Liver (tissue), 3 donors: ENCODE data around the gene ACAD8.

Experiments
- ATF3 ChIP-seq: IDR thresholded peaks from 2 replicates; pipeline ENCODE4 v1.6.1; 2016; ENCODE audit warnings: antibody characterized with exemption
- CTCF ChIP-seq: fragments of 150-350 bp; IDR thresholded peaks from 2 replicates; pipeline ENCODE4 v1.5.1; 2017; ENCODE audit warnings: improper control_type of control experiment, low read depth, low read length; ENCODE audit not compliant: missing input control
- EGR1 ChIP-seq, 2 donors: IDR thresholded peaks; 2 replicates each; pipeline ENCODE4 v1.6.1; 2016 to 2018; ENCODE audit warnings: antibody characterized with exemption in 2 of 2, low read depth in 2 of 2
- FOXA1 ChIP-seq: IDR thresholded peaks from 2 replicates; pipeline ENCODE4 v1.6.1; 2016; ENCODE audit warnings: antibody characterized with exemption
- FOXA2 ChIP-seq: IDR thresholded peaks from 2 replicates; pipeline ENCODE4 v1.6.1; 2016; ENCODE audit warnings: antibody characterized with exemption
- MAX ChIP-seq: IDR thresholded peaks from 2 replicates; pipeline ENCODE4 v1.6.1; 2016; ENCODE audit warnings: antibody characterized with exemption
- RAD21 ChIP-seq, 2 donors: IDR thresholded peaks; 2 replicates each; pipeline ENCODE4 v1.6.1; 2016; ENCODE audit warnings: antibody characterized with exemption in 2 of 2, mild to moderate bottlenecking in 2 of 2
- REST ChIP-seq: IDR thresholded peaks from 2 replicates; pipeline ENCODE4 v1.6.1; 2016; ENCODE audit warnings: antibody characterized with exemption, mild to moderate bottlenecking
- SP1 ChIP-seq: IDR thresholded peaks from 2 replicates; pipeline ENCODE4 v1.6.1; 2018; ENCODE audit warnings: antibody characterized with exemption, mild to moderate bottlenecking
- TAF1 ChIP-seq: conservative IDR thresholded peaks from 2 replicates; pipeline ENCODE4 v1.6.1; 2016; ENCODE audit warnings: antibody characterized with exemption, mild to moderate bottlenecking
- YY1 ChIP-seq: IDR thresholded peaks from 2 replicates; pipeline ENCODE4 v1.6.1; 2016; ENCODE audit warnings: antibody characterized with exemption, mild to moderate bottlenecking
- ZBTB33 ChIP-seq: IDR thresholded peaks from 2 replicates; pipeline ENCODE4 v1.6.1; 2016; ENCODE audit warnings: antibody characterized with exemption
- donor health status: healthy.
- donor health status: healthy.

GRCh38 chr11:134235399-134235798 lies 18.0 kb upstream of the ACAD8 start:
- TF ChIP-seq CTCF (no peak), RAD21 (IDR thresholded peaks at IDR 0.05) (peak in 1 of 2 donors; percentile 29), MAX (no peak), REST (peak; percentile 41), ZBTB33 (peak; percentile 28), EGR1 (IDR thresholded peaks at IDR 0.05; ENCODE audit: low read depth in 2 of 2) (no peak), SP1 (peak; percentile 50), YY1 (peak; percentile 31), TAF1 (no peak), ATF3 (no peak), FOXA2 (no peak), FOXA1 (no peak)
